Stimulated activated CD4-positive, alpha-beta T cell treated with anti-CD3 and anti-CD28 coated beads, Interleukin-1b, Interleukin-23, amount 100 ng/mL, for 24 hours (primary cell): Measurements from ENCODE around the gene GGTA1.
"Not testable (repeated sequence)": the region's sequence is repeated elsewhere in the genome, so short reads cannot be mapped to it uniquely, and the experiment has no call there.

Experiments used
- DNase-seq, 4 experiments: peaks; one replicate each; pipeline ENCODE4 v3.0.0-alpha.2; 2020; ENCODE audit warnings: low read depth in 4 of 4, low spot score in 1 of 4

GGTA1 gene

GRCh38 chr9:121459513-121459912, 40.1 kb downstream of the GGTA1 start:
- DNase-seq, result no peak

DNA sequence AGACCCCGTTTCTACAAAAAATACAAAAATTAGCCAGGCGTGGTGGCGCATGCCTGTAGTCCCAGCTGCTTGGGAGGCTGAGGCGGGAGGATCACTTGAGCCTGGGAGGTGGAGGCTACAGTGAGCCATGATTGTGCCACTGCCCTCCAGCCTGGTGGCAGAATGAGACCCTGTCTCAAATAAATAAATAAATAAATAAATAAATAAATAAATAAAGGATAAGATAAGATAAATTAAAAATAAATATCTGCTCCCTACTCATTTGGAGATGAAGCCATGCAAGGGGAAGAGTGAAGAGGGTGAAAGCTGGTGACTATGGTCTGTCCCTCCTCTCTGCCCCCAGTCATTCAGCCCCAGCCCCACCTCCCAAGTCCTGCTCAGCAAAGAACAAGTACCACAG, 41.2 kb downstream of the GGTA1 start:
- not testable (repeated sequence) for DNase-seq

GRCh38 chr9:121455527-121456239, 44.0 kb downstream of the GGTA1 start:
- peak in 1 of 4 experiments; percentile 4 for DNase-seq

DNA sequence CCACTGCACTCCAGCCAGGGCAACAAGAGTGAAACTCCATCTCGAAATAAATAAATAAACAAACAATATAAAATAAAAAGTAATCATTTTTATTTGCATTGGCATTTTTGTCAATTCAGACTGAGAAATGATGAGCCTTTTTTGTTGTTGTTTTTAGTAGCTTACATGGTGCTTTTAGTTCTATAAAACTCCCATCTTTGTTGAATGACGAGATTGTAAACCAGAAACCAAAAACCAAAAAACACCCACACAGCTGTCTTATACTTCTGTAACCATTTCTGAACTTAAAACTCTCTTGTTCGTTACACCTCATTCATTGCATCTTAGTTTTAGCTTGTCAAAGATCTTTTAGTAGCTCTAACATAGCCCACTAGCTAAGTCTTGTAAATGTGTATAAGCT, 44.7 kb downstream of the GGTA1 start:
- DNase-seq, result no peak

GRCh38 chr9:121453232-121453892, 46.3 kb downstream of the GGTA1 start:
- no peak for DNase-seq

GRCh38 chr9:121452085-121452484, 47.6 kb downstream of the GGTA1 start:
- DNase-seq, result no peak

- no peak for DNase-seq
Measured at GRCh38 chr9:121451586-121451985, 48.1 kb downstream of the GGTA1 start.

DNA sequence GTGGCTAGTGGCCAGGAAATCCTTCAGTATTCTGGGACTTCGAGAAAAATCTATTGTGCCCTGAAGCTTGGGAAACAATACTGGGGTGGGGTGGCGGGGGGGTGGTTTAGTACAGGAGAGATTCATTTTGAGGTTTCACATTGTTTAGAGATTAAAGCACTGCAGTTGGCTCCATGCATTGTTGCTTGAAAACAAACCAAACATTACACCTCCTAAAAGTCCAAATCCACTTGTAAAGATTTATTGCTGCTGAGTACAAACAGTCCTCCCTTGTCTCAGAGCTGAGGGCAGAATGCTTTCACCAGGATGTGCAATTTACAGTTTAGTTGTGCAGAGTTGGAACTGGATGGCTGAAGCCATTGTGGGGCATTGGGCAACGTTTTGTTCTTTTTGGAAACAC, 49.4 kb downstream of the GGTA1 start:
- DNase-seq, result no peak

DNA sequence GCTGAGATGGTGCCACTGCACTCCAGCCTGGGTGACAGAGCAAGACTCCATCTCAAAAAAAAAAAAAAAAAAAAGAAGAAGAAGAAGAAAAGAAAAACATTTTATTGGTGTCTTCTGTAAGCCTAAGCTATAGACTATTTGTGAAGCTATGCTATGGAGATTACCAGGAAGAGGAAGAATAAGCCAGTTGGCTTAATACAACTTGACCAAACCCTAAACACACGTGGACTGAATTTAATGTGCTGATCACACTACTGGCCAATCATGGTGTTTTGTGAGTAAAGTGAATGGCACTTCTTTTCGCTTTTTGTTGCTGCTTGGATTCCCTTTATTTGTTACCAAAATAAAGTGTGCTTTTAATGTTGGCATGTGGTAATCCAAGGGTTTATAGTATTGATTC, 49.9 kb downstream of the GGTA1 start:
- DNase-seq, result no peak

GRCh38 chr9:121447321-121447834, 52.3 kb downstream of the GGTA1 start:
- DNase-seq, result no peak

DNA sequence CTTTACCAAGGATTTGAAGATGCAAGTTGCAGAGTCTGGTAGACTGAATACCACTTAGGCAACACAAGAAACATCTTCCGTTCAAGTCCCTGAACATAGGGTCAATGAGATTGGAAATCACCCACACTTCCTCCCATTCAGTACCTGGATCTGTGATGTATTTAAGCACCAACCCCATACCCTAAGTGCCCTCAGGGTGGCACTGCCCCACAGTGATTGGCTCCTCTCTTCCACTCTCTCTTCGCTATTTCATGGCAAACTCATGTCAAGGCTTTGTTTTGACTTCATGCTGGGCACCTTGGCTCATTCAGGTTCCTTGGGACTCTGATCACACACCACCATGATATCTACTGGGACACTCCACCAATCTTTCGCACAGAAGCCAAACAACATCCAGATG, 53.7 kb downstream of the GGTA1 start:
- DNase-seq, result no peak

GRCh38 chr9:121443981-121444380, 55.7 kb downstream of the GGTA1 start:
- no peak for DNase-seq

DNA sequence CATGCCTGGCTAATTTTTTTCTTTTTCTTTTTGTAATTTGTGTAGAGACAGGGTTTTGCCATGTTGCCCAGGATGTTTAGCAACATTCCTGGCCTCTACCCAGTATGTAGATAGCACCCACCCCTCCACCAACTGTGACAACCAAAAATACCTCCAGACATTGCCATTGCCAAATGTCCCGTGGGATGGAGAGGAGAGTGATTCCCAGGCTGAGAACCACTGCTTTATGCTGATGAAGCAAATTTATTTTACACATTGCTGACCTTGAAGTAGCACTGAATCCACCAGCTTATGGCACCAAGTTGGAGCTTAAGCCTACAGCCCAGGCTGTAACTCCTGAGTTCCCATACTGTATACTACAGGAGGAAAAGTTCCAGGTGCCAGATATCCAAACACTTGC, 58.5 kb downstream of the GGTA1 start:
- DNase-seq, result no peak

GRCh38 chr9:121439711-121440664, 59.7 kb downstream of the GGTA1 start:
- no peak for DNase-seq

- DNase-seq, result no peak
Measured at GRCh38 chr9:121439016-121439415, 60.6 kb downstream of the GGTA1 start.

DNA sequence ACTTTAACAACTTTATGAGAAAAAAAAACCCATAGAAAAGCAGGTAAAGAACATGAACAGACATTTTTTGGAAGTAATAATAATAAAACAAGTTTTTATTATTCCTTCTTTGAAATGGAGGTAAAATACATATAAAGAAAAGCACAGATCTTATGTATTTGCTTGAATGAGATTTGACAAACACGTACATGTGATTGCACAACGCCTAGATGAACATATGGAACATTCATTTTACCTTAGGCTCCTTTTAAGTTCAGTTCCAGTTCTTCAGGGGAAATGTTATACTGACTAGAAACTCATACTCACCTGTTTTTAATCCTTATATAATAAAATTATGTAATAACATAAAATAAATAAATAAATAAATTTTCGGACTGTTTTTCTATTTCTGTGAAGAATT, 61.8 kb downstream of the GGTA1 start:
- no peak for DNase-seq

DNA sequence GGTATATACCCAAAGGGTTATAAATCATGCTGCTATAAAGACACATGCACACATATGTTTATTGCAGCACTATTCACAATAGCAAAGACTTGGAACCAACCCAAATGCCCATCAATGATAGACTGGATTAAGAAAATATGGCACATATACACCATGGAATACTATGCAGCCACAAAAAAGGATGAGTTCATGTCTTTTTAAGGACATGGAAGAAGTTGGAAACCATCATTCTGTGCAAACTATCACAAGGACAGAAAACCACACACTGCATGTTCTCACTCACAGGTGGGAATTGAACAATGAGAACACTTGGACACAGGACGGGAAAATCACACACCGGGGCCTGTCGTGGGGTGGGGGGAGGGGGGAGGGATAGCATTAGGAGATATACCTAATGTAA, 62.6 kb downstream of the GGTA1 start:
- not testable (repeated sequence) for DNase-seq

GRCh38 chr9:121434969-121435368, 64.7 kb downstream of the GGTA1 start:
- DNase-seq, result no peak

DNA sequence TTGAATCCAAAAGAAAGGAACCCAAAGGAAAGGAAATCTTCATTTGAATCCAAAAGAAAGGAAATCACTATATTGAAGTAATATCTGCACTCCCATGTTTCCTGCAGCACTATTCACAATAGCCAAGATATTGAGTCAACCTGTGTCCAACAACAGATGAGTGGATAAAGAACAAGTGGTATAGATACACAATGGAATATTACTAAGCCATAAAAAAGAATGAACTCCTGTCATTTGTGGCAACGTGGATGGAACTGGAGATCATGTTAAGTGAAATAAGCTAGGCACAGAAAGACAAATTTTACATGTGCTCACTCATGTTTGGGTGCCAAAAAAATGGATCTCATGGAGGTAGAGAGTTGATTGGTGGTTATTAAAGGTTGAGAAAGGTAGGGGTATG, 71.7 kb downstream of the GGTA1 start:
- DNase-seq, result no peak

GRCh38 chr9:121424024-121424432, 75.6 kb downstream of the GGTA1 start:
- no peak for DNase-seq

GRCh38 chr9:121411993-121412392, 87.7 kb downstream of the GGTA1 start:
- DNase-seq, result no peak

- DNase-seq, result no peak
Measured at GRCh38 chr9:121405899-121406298, 93.7 kb downstream of the GGTA1 start.
